ENCODE results near the gene ESPN. TPM values are rescaled to one million over a fixed set of nuclear protein-coding genes. Genes with fewer than 3 reads are reported as not detected.
"Not testable (repeated sequence)": the region's sequence is repeated elsewhere in the genome, so short reads cannot be mapped to it uniquely, and the experiment has no call there.

ESPN gene
- total RNA-seq, 2 experiments from 2014 or later, result 0.83 to 0.99 TPM

DNA sequence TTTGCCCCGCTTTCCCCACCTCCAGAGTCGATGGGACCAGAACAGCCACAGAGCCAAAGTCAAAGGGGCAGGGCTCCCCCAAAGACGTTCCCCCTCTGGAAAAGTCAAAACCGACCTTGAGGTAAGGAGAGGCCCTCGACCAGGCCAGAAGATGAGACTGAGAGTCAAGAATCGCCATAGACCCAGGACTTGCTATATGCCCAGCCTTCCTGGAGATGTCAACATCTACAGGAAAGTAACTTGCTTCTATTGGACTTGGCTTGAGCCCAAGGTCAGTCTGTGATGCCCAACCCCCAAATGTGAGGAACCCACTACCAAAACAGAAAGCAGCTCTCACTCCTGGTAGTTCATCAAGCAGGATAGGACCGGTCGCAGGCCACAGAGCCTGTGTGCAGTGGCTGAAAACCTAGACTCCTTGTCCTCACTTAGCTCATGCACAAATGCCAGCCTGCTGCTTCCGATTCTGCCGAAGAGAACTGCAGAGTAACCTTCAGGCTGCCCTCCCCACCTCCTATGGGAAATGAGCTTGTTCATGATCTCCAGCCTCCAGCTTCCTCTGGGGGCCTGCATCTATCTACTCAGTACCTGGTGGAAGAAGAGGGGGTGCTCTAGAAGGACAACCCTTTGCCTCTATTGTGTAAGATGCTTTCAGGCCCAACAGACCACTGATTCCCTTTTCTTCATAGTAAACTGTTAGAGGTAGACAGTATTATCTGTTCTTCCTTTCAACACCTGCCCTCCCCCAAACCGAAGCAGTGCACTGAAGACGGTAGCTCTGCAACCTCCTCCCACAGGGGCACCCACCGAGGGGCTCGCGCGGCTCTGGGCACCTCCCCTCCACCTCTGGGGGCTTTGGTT, 32.4 kb upstream of the ESPN start:
- Mint-ChIP-seq H3K4me1 (ENCODE audit: low read depth) (peaks cover 21% of the 10 kb centered on the region), H3K4me3 (peak overlapping the region; percentile 84), H3K36me3 (ENCODE audit: low read depth) (peaks cover 2% of the 10 kb centered on the region), H3K27ac (peak overlapping the region; percentile 66), H3K27me3 (no peaks in the 10 kb centered on the region), H3K9me3 (no peaks in the 10 kb centered on the region)
- ChIA-PET CTCF (interaction anchor here (0.7 to 5.4 kb wide), 13 partner anchors 8 to 187 kb away, joined by 3 to 36 read pairs (median 3); no protein-coding TSS in a partner anchor), POLR2A (interaction anchor here (0.6 to 2.0 kb wide), 6 partner anchors 14 to 33 kb away, joined by 4 to 12 read pairs (median 5); no protein-coding TSS in a partner anchor)
- DNase-seq, result peak; percentile 26
- no peak for TF ChIP-seq CTCF (IDR thresholded peaks at IDR 0.05)
- intact Hi-C loops (cut with micrococcal nuclease), result loop anchor here (5.0 kb wide), 1 partner anchor 35 kb away; no protein-coding TSS in a partner anchor
- no peak for ATAC-seq

GRCh38 chr1:6392809-6393399, 31.7 kb upstream of the ESPN start:
- H3K27ac Mint-ChIP-seq, result peak overlapping the region; percentile 80
- peaks cover 2% of the 10 kb centered on the region for H3K36me3 Mint-ChIP-seq (ENCODE audit: low read depth)
- intact Hi-C loops (cut with micrococcal nuclease), result loop anchor here (5.0 kb wide), 1 partner anchor 36 kb away; no protein-coding TSS in a partner anchor

GRCh38 chr1:6393400-6394187, 31.0 kb upstream of the ESPN start, which contains the start of gene ACOT7:
TSS of gene ACOT7 (minus strand) at chr1:6393767. CDS start at chr1:6393399, 368 bp downstream.
- Mint-ChIP-seq H3K4me3 (peak within 1 kb of the TSS; percentile 84), H3K4me1 (ENCODE audit: low read depth) (peaks cover 21% of the 10 kb centered on the region), H3K36me3 (ENCODE audit: low read depth) (peaks cover 2% of the 10 kb centered on the region), H3K9me3 (no peaks in the 10 kb centered on the region), H3K27ac (peak within 1 kb of the TSS; percentile 95), H3K27me3 (no peaks in the 10 kb centered on the region)
- intact Hi-C loops (cut with micrococcal nuclease), result loop anchor here (5.0 kb wide), 1 partner anchor 36 kb away; no protein-coding TSS in a partner anchor
- ChIA-PET POLR2A (interaction anchor here (0.7 to 2.6 kb wide), 14 partner anchors 7 to 220 kb away, joined by 3 to 13 read pairs (median 4); partner anchors contain the start of gene PHF13), CTCF (interaction anchor here (1.7 to 5.4 kb wide), 8 partner anchors 10 to 147 kb away, joined by 5 to 36 read pairs (median 8); no protein-coding TSS in a partner anchor)
- no peak for TF ChIP-seq CTCF (IDR thresholded peaks at IDR 0.05)
- DNase-seq (peak; percentile 94), ATAC-seq (peak; percentile 91)

More at GRCh38 chr1:6392809-6393399, 31.7 kb upstream of the ESPN start:
- ATAC-seq (no peak), DNase-seq (no peak)
- H3K27me3 Mint-ChIP-seq, result no peaks in the 10 kb centered on the region
- H3K9me3 Mint-ChIP-seq, result no peaks in the 10 kb centered on the region
- H3K4me3 Mint-ChIP-seq, result peak overlapping the region; percentile 84
- H3K4me1 Mint-ChIP-seq (ENCODE audit: low read depth), result peaks cover 21% of the 10 kb centered on the region
- no peak for TF ChIP-seq CTCF (IDR thresholded peaks at IDR 0.05)
- POLR2A ChIA-PET, result interaction anchor here (1.0 to 2.6 kb wide), 10 partner anchors 15 to 221 kb away, joined by 3 to 13 read pairs (median 5); partner anchors contain the start of gene PHF13
- CTCF ChIA-PET, result interaction anchor here (0.9 to 5.4 kb wide), 9 partner anchors 9 to 188 kb away, joined by 3 to 36 read pairs (median 7); no protein-coding TSS in a partner anchor

GRCh38 chr1:6395130-6395529, 29.4 kb upstream of the ESPN start:
- CTCF ChIA-PET, result interaction anchor here (1.8 to 5.4 kb wide), 6 partner anchors 9 to 148 kb away, joined by 5 to 36 read pairs (median 16); no protein-coding TSS in a partner anchor
- peak; percentile 23 for DNase-seq
- POLR2A ChIA-PET, result interaction anchor here (0.8 to 2.6 kb wide), 2 partner anchors 33 to 158 kb away, joined by 3 to 13 read pairs; no protein-coding TSS in a partner anchor
- H3K4me1 Mint-ChIP-seq (ENCODE audit: low read depth), result peaks cover 21% of the 10 kb centered on the region
- H3K9me3 Mint-ChIP-seq; H3K36me3 Mint-ChIP-seq (ENCODE audit: low read depth); ATAC-seq; H3K27me3 Mint-ChIP-seq: not testable (repeated sequence)
- intact Hi-C loops (cut with micrococcal nuclease), result loop anchor here (5.0 kb wide), 1 partner anchor 48 kb away; no protein-coding TSS in a partner anchor
- H3K27ac Mint-ChIP-seq, result peak overlapping the region; percentile 80
- peak overlapping the region; percentile 22 for H3K4me3 Mint-ChIP-seq

GRCh38 chr1:6395781-6396244, 28.8 kb upstream of the ESPN start:
- H3K36me3 Mint-ChIP-seq (ENCODE audit: low read depth); H3K27ac Mint-ChIP-seq; H3K9me3 Mint-ChIP-seq; H3K4me3 Mint-ChIP-seq; ATAC-seq; POLR2A ChIA-PET; H3K27me3 Mint-ChIP-seq; DNase-seq: not testable (repeated sequence)
- H3K4me1 Mint-ChIP-seq (ENCODE audit: low read depth), result peaks cover 21% of the 10 kb centered on the region
- intact Hi-C loops (cut with micrococcal nuclease), result loop anchor here (5.0 kb wide), 1 partner anchor 49 kb away; no protein-coding TSS in a partner anchor
- CTCF ChIA-PET, result interaction anchor here (1.1 to 5.4 kb wide), 6 partner anchors 8 to 149 kb away, joined by 3 to 36 read pairs (median 16); no protein-coding TSS in a partner anchor
